ENCODE measurements around the gene NAT8L.

GRCh38 chr4:2083116-2083825, 24.1 kb downstream of the NAT8L start:
- TF ChIP-seq CTCF (IDR thresholded peaks at IDR 0.05; ENCODE audit: insufficient read depth, low read length, poor library complexity, severe bottlenecking) (no peak), EZH2phosphoT487 (conservative IDR thresholded peaks at IDR 0.05; ENCODE audit: low read length) (no peak)

Measured in SU-DHL-6 (cell line).